HEK293 (cell line): Measurements from ENCODE around the gene UBE2E1.

ENCODE experiments used
- BCL11B ChIP-seq: fragments of 450-650 bp; formaldehyde crosslinking; IDR thresholded peaks from 2 replicates; pipeline ENCODE4 v1.5.1; 2016; ENCODE audit warnings: low read depth, missing biosample characterization, missing genetic modification characterization
- ELK4 ChIP-seq: IDR thresholded peaks from 2 replicates; pipeline ENCODE4 v1.6.1; 2011; ENCODE audit warnings: mild to moderate bottlenecking, low read depth, low read length, borderline replicate concordance
- FEZF1 ChIP-seq: fragments of 450-650 bp; formaldehyde crosslinking; IDR thresholded peaks from 2 replicates; pipeline ENCODE4 v1.5.1; 2016; ENCODE audit warnings: missing biosample characterization, missing genetic modification characterization
- GLIS1 ChIP-seq: fragments of 450-650 bp; formaldehyde crosslinking; IDR thresholded peaks from 2 replicates; pipeline ENCODE4 v1.5.1; 2016; ENCODE audit warnings: missing biosample characterization, missing genetic modification characterization
- PRDM2 ChIP-seq: fragments of 450-650 bp; formaldehyde crosslinking; IDR thresholded peaks from 2 replicates; pipeline ENCODE4 v1.5.1; 2016; ENCODE audit warnings: missing biosample characterization, missing genetic modification characterization, borderline replicate concordance
- TSHZ1 ChIP-seq: fragments of 450-650 bp; formaldehyde crosslinking; IDR thresholded peaks from 2 replicates; pipeline ENCODE4 v1.5.1; 2016; ENCODE audit warnings: missing biosample characterization, missing genetic modification characterization, borderline replicate concordance
- ZBTB11 ChIP-seq: fragments of 450-650 bp; formaldehyde crosslinking; conservative IDR thresholded peaks from 2 replicates; pipeline ENCODE4 v1.5.1; 2016; ENCODE audit warnings: low read depth, missing biosample characterization, missing genetic modification characterization
- ZBTB17 ChIP-seq: fragments of 450-650 bp; formaldehyde crosslinking; IDR thresholded peaks from 2 replicates; pipeline ENCODE4 v1.5.1; 2016; ENCODE audit warnings: missing biosample characterization, missing genetic modification characterization
- ZBTB26 ChIP-seq: fragments of 450-650 bp; formaldehyde crosslinking; optimal IDR thresholded peaks from 2 replicates; pipeline ENCODE3; 2016; ENCODE audit warnings: missing biosample characterization, mild to moderate bottlenecking, missing genetic modification characterization
- ZBTB7A ChIP-seq: fragments of 450-650 bp; formaldehyde crosslinking; IDR thresholded peaks from 2 replicates; pipeline ENCODE4 v1.5.1; 2016; ENCODE audit warnings: low read depth, missing biosample characterization, missing genetic modification characterization
- ZFP37 ChIP-seq: fragments of 450-650 bp; formaldehyde crosslinking; IDR thresholded peaks from 2 replicates; pipeline ENCODE4 v1.5.1; 2016; ENCODE audit warnings: missing biosample characterization, missing genetic modification characterization
- ZNF140 ChIP-seq: fragments of 450-650 bp; formaldehyde crosslinking; IDR thresholded peaks from 2 replicates; pipeline ENCODE4 v1.5.1; 2016; ENCODE audit warnings: missing biosample characterization, missing genetic modification characterization
- ZNF169 ChIP-seq: fragments of 450-650 bp; formaldehyde crosslinking; IDR thresholded peaks from 2 replicates; pipeline ENCODE4 v1.5.1; 2016; ENCODE audit warnings: missing biosample characterization, missing genetic modification characterization
- ZNF274 ChIP-seq, 2 experiments: fragments of 200-500 bp in 1 of 2; fragments of 450-650 bp in 1 of 2; sonication (Bioruptor generic) in 1 of 2; formaldehyde crosslinking in 1 of 2; IDR thresholded peaks; 2 replicates each; pipeline versions ENCODE4 v1.5.1 to v1.6.1; 2014 to 2016; ENCODE audit warnings: borderline replicate concordance in 1 of 2, inconsistent platforms in 1 of 2, low read length in 1 of 2, missing biosample characterization in 1 of 2, missing genetic modification characterization in 1 of 2
- ZNF362 ChIP-seq: fragments of 450-650 bp; formaldehyde crosslinking; IDR thresholded peaks from 2 replicates; pipeline ENCODE4 v1.5.1; 2016; ENCODE audit warnings: missing biosample characterization, missing genetic modification characterization
- ZNF658 ChIP-seq: fragments of 450-650 bp; formaldehyde crosslinking; IDR thresholded peaks from 2 replicates; pipeline ENCODE4; 2016; ENCODE audit warnings: missing biosample characterization, missing genetic modification characterization
- ZNF664 ChIP-seq: fragments of 450-650 bp; formaldehyde crosslinking; IDR thresholded peaks from 2 replicates; pipeline ENCODE4 v1.5.1; 2016; ENCODE audit warnings: missing biosample characterization, missing genetic modification characterization
- ZNF76 ChIP-seq: fragments of 450-650 bp; formaldehyde crosslinking; IDR thresholded peaks from 2 replicates; pipeline ENCODE4; 2016; ENCODE audit warnings: low read depth, missing biosample characterization, missing genetic modification characterization, borderline replicate concordance
- ZNF785 ChIP-seq: fragments of 450-650 bp; formaldehyde crosslinking; IDR thresholded peaks from 2 replicates; pipeline ENCODE4 v1.5.1; 2016; ENCODE audit warnings: missing biosample characterization, missing genetic modification characterization
- ZNF792 ChIP-seq: fragments of 450-650 bp; formaldehyde crosslinking; IDR thresholded peaks from 2 replicates; pipeline ENCODE4 v1.5.1; 2016; ENCODE audit warnings: missing biosample characterization, missing genetic modification characterization
- ZNF837 ChIP-seq: fragments of 450-650 bp; formaldehyde crosslinking; IDR thresholded peaks from 2 replicates; pipeline ENCODE4 v1.5.1; 2016; ENCODE audit warnings: missing biosample characterization, missing genetic modification characterization
- ZNF843 ChIP-seq: fragments of 450-650 bp; formaldehyde crosslinking; IDR thresholded peaks from 2 replicates; pipeline ENCODE4 v1.5.1; 2016; ENCODE audit warnings: missing biosample characterization, missing genetic modification characterization

Gene UBE2E1

GRCh38 chr3:23923786-23924185 lies 118.0 kb downstream of the UBE2E1 start (continued):
- no peak for TF ChIP-seq TSHZ1 (tag by site-specific recombination)
- TF ChIP-seq ZNF140 (tag by site-specific recombination): no peak
- TF ChIP-seq ZNF792 (tag by site-specific recombination): no peak
- no peak for TF ChIP-seq ZNF274 (IDR thresholded peaks at IDR 0.05; ENCODE audit: low read length)
- no peak for TF ChIP-seq ZNF274 (tag by site-specific recombination; IDR thresholded peaks at IDR 0.05; ENCODE audit: borderline replicate concordance)
- TF ChIP-seq ZNF76 (tag by site-specific recombination): no peak
- TF ChIP-seq ZFP37 (tag by site-specific recombination): no peak
- no peak for TF ChIP-seq ZNF664 (tag by site-specific recombination)
- TF ChIP-seq FEZF1 (tag by site-specific recombination): 0 out of 2 replicates have a peak, but pooled peaks have one; percentile 14
- TF ChIP-seq ZNF362 (tag by site-specific recombination): no peak
- no peak for TF ChIP-seq ZBTB17 (tag by site-specific recombination)
- no peak for TF ChIP-seq ZNF658 (tag by site-specific recombination)
- no peak for TF ChIP-seq BCL11B (tag by site-specific recombination)
- TF ChIP-seq ZNF843 (tag by site-specific recombination): no peak
- peak; percentile 87 for TF ChIP-seq GLIS1
- TF ChIP-seq ZNF169: no peak
- no peak for TF ChIP-seq ZBTB11 (tag by site-specific recombination)
- TF ChIP-seq PRDM2 (tag by site-specific recombination): no peak
- TF ChIP-seq ZBTB7A (tag by site-specific recombination): no peak
- TF ChIP-seq ZNF785 (tag by site-specific recombination): no peak
- no peak for TF ChIP-seq ZBTB26
- no peak for TF ChIP-seq ELK4
- no peak for TF ChIP-seq ZNF837 (tag by site-specific recombination)
